ENCODE data around the gene HSD17B3.
"Not testable (repeated sequence)": the region's sequence is repeated elsewhere in the genome, so short reads cannot be mapped to it uniquely, and the experiment has no call there.

HSD17B3 gene

DNA sequence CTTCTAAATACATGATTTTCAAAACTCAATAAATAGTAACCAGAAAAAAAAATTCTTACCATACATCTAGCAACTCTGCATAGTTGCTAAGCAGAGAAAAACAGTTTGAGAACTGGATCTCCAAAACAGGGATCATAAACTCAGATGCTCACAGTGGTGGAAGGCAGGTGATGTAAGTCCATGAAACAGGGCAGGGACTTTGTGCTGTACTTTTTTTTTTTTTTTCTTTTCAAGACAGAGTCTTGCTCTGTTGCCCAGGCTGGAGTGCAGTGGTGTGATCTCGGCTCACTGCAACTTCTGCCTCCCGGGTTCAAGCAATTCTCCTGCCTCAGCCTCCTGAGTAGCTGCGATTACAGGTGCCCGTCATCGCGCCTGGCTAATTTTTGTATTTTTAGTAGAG lies 5.0 kb upstream of the HSD17B3 start:
- not testable (repeated sequence) for DNase-seq (ENCODE audit: low spot score)

DNA sequence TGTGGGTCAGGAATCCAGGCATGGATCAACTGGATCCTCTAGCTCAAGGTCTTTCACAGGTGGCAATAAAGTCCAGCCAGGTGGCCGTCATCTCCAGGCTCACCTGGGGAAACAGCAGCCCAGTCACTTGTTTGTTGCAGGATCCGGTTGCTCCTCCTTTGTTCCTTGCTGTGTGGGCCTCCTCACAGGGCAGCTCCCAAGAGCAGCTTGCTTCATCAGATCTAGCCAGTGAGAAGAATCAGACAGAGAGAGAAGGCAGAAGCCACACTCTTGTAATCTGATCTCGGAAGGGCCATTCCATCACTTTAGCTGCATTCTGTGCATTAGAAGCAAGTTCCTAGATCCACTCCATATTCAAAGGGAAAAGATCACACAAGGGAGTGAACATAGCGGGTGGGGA lies 3.2 kb upstream of the HSD17B3 start:
- DNase-seq (ENCODE audit: low spot score) = no peak

DNA sequence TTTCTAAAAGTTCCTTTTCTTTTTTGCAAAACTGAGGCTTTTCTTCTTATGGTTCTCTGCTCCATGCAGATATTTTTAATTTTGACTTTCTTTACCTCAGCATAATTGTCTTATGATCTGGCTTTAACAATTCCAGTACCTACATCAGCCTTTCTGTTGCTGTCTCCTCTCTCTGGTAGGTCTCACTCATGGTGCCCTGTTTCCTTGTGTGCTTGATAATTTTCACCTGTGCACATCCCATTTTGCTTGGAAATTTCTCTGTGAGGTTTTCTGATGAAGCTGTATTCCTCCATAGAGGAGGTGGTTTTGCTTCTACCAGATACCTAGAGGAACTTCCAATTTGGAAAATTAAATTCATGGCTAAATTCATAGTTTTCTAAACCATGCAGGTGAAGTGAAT lies 2.3 kb upstream of the HSD17B3 start:
- no peak for DNase-seq (ENCODE audit: low spot score)

DNA sequence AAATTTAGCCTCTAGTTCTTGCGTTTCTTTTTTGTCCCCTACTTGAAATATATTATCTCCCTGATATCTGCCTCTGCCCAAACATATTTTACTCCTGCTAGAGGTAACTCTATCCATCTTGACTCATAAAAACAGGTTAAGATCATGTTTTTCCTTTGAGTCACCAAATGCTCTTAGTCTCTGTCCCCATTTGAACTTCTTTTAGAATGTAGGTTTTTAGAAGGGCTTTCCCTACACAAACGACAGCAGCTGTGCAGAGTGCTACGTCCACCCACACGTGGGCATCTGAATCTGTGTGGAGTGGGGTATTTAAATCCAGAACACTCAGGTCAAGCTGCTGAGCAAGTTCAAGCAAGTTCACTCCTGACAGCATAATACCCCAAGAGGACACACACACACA lies 2.2 kb downstream of the HSD17B3 start:
- no peak for DNase-seq (ENCODE audit: low spot score)

- DNase-seq (ENCODE audit: low spot score) = no peak
Measured at GRCh38 chr9:96294159-96294545, 7.8 kb downstream of the HSD17B3 start.

GRCh38 chr9:96293498-96294158 lies 8.3 kb downstream of the HSD17B3 start:
- DNase-seq (ENCODE audit: low spot score) = no peak

DNA sequence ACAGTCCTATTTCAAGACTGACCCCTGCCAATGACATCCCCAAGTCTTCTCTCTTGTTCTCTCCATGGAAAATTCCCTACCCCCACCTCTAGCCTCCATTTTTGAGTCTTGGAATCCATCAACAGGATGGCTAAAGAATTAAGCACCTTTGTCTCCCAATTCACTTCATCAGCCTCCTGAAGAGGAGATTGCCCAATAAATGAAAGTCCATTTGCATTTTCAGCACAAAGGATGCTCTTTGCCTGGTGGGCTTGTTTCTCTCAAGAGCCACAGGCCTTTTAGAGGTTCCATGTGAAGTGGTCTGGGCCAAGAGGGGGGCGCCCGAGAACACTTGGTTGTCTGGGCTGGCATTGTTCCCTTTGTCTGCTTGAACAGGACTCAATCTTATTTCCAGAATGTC lies 12.6 kb downstream of the HSD17B3 start:
- DNase-seq (ENCODE audit: low spot score) = no peak

DNA sequence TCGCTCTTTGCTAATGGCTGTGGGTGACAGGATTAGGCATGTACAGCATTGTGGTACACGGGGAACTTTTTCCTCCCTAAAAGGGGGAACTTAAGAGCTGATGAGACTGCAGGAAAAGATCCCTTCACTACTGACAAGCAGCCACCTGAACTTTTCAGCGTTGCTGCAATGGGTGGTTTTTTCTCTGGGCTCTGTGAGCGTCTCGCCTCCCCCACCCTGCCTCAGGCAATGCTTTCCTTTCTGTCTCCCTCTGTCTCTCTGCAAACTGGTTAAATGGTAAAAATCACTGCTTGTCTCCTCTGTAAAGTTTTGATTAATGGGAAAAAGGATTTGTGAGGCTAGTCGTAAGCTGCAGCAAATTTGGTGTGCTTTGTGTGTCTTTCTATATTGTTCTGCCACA lies 20.3 kb downstream of the HSD17B3 start:
- DNase-seq (ENCODE audit: low spot score) = no peak

DNA sequence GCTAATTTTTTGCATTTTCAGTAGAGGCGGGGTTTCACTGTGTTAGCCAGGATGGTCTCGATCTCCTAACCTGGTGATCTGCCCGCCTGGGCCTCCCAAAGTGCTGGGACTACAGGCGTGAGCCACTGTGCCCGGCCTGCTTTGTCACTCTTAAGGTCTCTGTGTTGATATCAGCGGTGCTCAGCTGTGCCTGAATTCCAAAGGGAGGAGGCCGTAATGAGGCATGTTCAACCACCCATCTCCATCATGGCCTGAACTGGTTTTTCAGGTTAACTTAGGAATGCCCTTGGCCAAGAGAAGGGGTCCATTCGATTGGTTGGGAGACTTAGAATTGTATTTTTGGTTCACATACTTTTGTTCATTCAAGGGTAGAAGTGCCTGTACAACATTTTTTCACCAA lies 22.0 kb downstream of the HSD17B3 start:
- no peak for DNase-seq (ENCODE audit: low spot score)

DNA sequence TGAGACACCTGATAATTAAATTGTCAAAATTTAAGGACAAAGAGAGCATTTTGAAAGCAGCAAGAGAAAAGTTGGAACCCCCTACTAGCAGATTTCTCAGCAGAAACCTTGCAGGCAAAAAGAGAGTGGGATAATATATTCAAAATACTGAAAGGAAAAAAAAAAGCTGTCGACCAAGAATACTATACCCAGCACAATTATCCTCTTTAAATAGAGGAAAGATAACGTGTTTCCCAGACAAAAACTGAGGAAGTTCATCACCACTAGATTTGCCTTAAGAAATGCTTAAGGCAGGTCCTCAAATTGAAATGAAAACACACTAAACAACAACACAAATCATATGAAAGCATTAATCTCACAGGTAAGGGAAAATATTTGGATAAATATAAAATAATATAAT lies 27.0 kb downstream of the HSD17B3 start:
- DNase-seq (ENCODE audit: low spot score) = no peak

- DNase-seq (ENCODE audit: low spot score) = no peak
Measured at GRCh38 chr9:96270236-96270744, 31.7 kb downstream of the HSD17B3 start.

DNA sequence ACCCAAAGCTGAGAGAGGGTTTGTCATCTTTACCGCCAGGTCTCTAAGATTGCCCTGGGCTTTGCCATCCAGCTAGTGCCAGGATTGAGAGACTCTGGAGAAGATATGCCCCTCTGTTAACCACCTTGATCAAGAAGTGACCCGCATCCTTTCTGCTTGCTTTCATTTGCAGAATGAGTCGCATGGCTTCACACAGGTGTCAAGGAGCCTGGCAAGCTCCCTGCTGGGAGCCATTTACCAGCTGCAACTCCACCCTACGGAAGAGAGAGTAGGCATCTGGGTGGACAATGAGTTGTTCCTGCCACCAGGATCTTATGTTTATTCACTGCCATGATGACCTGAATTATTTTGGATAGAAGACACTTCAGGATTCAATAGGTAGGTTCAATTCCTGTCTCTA lies 43.0 kb downstream of the HSD17B3 start:
- no peak for DNase-seq (ENCODE audit: low spot score)

GRCh38 chr9:96256800-96257199 lies 45.2 kb downstream of the HSD17B3 start:
- DNase-seq (ENCODE audit: low spot score) = no peak

- DNase-seq (ENCODE audit: low spot score) = no peak
Measured at GRCh38 chr9:96255698-96256097, 46.3 kb downstream of the HSD17B3 start.

GRCh38 chr9:96253059-96253696 lies 48.8 kb downstream of the HSD17B3 start:
- DNase-seq (ENCODE audit: low spot score) = no peak

GRCh38 chr9:96251451-96251850 lies 50.5 kb downstream of the HSD17B3 start:
- no peak for DNase-seq (ENCODE audit: low spot score)

- no peak for DNase-seq (ENCODE audit: low spot score)
Measured at GRCh38 chr9:96249746-96250145, 52.2 kb downstream of the HSD17B3 start.

- DNase-seq (ENCODE audit: low spot score) = no peak
Measured at GRCh38 chr9:96246267-96246671, 55.7 kb downstream of the HSD17B3 start.

DNA sequence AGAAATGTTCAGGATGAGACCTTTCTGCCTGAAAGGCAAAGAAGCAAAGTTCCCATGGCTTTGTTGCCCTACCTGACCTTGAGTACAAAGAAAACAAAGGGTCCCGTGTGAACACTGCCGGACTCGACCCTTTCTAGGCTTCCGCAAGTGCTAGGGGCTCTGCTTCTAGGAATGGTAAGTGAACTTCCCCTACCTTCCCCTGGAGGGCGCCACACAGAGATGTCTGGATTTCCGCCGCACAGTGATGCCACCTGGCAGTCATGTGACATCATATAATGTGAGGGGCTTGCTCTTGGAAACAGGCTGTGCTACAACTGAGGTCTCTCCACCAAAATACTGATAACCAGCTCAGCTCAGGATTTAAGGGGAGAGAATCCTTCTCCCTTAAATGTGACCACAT lies 56.6 kb downstream of the HSD17B3 start:
- no peak for DNase-seq (ENCODE audit: low spot score)

DNA sequence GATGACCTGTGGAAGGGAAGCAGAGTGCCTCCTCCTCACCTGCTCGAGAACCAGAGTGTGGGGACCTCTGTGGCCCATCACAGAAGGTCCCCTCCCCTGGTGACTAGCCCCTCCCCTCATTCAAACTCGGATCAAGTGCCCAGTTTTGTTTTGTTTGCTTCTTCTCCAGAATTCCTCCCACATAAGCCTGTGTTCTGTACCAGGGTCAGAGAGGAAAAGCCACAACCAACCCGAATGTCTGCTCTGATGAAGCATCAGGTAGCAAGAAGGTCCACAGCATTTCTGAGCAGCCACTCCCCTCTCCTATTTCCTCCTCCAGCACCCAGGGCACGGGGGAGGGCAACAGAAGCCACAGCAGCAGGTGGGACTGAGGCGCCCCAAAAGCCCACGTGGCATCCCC lies 58.2 kb downstream of the HSD17B3 start:
- no peak for DNase-seq (ENCODE audit: low spot score)

DNA sequence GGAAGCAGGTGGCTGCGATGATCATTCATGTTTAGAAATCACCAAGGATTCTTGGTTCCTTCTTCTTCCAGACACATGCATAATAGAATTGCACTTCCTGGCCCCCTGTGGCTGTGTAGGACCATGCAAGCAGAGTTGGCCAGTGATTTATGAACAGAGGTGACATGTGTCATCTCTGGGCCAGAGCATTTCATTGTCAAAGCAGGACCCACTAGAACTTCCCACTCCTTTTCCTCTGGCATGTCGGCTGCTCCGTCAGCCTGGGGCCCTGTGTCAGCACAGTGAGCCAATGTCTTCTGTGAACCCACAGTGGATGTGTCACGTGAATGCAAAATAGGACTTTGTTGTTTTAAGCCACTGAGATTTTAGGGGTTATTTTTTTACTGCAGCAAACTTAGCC lies 59.2 kb downstream of the HSD17B3 start:
- no peak for DNase-seq (ENCODE audit: low spot score)

DNA sequence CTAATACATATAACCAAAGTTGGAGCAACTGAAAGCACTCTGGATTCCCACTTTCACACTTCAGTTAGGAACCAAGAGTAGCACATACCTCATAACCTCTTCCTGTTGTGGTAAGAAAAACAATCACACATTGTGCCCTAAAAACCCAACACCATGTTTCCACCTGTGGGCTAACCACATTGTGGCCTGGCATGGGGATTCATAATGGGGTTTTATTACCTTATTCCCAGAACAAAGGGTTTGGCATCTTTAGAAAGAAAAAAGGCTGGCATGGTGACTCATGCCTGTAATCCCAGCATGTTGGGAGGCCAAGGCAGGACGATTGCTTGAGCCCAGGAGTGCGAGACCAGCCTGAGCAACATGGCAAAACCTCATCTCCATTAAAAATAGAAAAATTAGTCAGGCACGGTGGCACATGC lies 60.6 kb downstream of the HSD17B3 start:
- no peak for DNase-seq (ENCODE audit: low spot score)

- DNase-seq (ENCODE audit: low spot score) = no peak
Measured at GRCh38 chr9:96236854-96237550, 65.0 kb downstream of the HSD17B3 start.

Data from HuH-7 (cell line).